H1 (cell line): ENCODE data around the gene CEP192. TPM values are rescaled to one million over a fixed set of nuclear protein-coding genes. Genes with fewer than 3 reads are reported as not detected.

Source experiments
- CTCF ChIA-PET: fragments of 300-600 bp; sonication (Branson Sonifier 250); formaldehyde crosslinking; loops from one replicate; lab custom pipeline; 2021; ENCODE audit not compliant: partially characterized antibody; lab: Charles Lee
- POLR2A ChIA-PET: fragments of 300-600 bp; sonication (Branson Sonifier 250); formaldehyde crosslinking; loops from one replicate; lab custom pipeline; 2021; ENCODE audit warnings: inconsistent platforms; ENCODE audit not compliant: partially characterized antibody; lab: Charles Lee
- DNase-seq, 2 experiments: peaks; one replicate each; pipeline versions ENCODE4 v3.0.0 to v3.0.0-alpha.2; 2010 to 2022; ENCODE audit warnings: low spot score in 2 of 2, low read depth in 1 of 2, mixed read lengths in 1 of 2
- FAIRE-seq: peaks from 2 replicates; lab custom pipeline; 2011; peaks lifted over from hg19 to GRCh38; lab: Jason Lieb, UNC
- H2AFZ ChIP-seq: 2 replicates; pipeline ENCODE4 v1.8.1; 2012; ENCODE audit warnings: low read length, inconsistent platforms
- H2AK5ac ChIP-seq: 2 replicates; pipeline ENCODE4 v1.6.1; 2013; ENCODE audit warnings: low read depth, low read length
- H2BK120ac ChIP-seq: replicated peaks from 2 replicates; pipeline ENCODE3; 2013; ENCODE audit warnings: low read depth, low read length, inconsistent platforms
- H2BK12ac ChIP-seq: 2 replicates; pipeline ENCODE4 v1.6.1; 2013; ENCODE audit warnings: low read depth, low read length
- H2BK15ac ChIP-seq: 2 replicates; pipeline ENCODE4 v1.6.1; 2013; ENCODE audit warnings: low read length
- H2BK20ac ChIP-seq: 2 replicates; pipeline ENCODE4 v1.6.1; 2013; ENCODE audit warnings: low read length
- H2BK5ac ChIP-seq: 2 replicates; pipeline ENCODE4 v1.6.1; 2013; ENCODE audit warnings: low read depth, low read length
- H3K14ac ChIP-seq: 2 replicates; pipeline ENCODE4 v1.6.1; 2013; ENCODE audit warnings: inconsistent platforms; ENCODE audit not compliant: insufficient read length
- H3K18ac ChIP-seq: 2 replicates; pipeline ENCODE4 v1.6.1; 2013; ENCODE audit warnings: low read length; ENCODE audit errors: extremely low read depth
- H3K23ac ChIP-seq: 2 replicates; pipeline ENCODE4 v1.6.1; 2013; ENCODE audit warnings: inconsistent platforms; ENCODE audit not compliant: insufficient read length
- H3K23me2 ChIP-seq: 2 replicates; pipeline ENCODE4 v1.6.1; 2013; ENCODE audit warnings: low read depth, low read length
- H3K27ac ChIP-seq: 2 replicates; pipeline ENCODE4 v1.6.1; 2011; ENCODE audit warnings: low read depth, low read length, inconsistent platforms
- H3K27me3 ChIP-seq, 4 experiments: replicated peaks in 1 of 4; 1 replicate in 1 of 4; 2 replicates in 3 of 4; pipeline versions ENCODE4 v1.6.1 to v1.8.1; 2011 to 2013; ENCODE audit warnings: low read length in 3 of 4, mild to moderate bottlenecking in 3 of 4, inconsistent platforms in 2 of 4, mixed read lengths in 2 of 4, moderate library complexity in 1 of 4; ENCODE audit not compliant: control insufficient read depth in 3 of 4, insufficient read depth in 3 of 4; ENCODE audit errors: extremely low read depth in 1 of 4
- H3K36me3 ChIP-seq, 4 experiments: 2 replicates each; pipeline versions ENCODE4 v1.6.1 to v1.8.1; 2011 to 2013; ENCODE audit warnings: mild to moderate bottlenecking in 4 of 4, low read length in 3 of 4, moderate library complexity in 2 of 4, control low read depth in 1 of 4, inconsistent platforms in 1 of 4; ENCODE audit not compliant: insufficient read depth in 4 of 4, control insufficient read depth in 2 of 4
- H3K4ac ChIP-seq: replicated peaks from 2 replicates; pipeline ENCODE3; 2013; ENCODE audit warnings: low read length, low read depth, mixed read lengths, inconsistent platforms; ENCODE audit not compliant: insufficient read length
- H3K4me1 ChIP-seq, 4 experiments: replicated peaks in 1 of 4; 1 replicate in 1 of 4; 2 replicates in 3 of 4; pipeline versions ENCODE4 v1.6.1 to v1.8.1; 2011 to 2013; ENCODE audit warnings: low read length in 3 of 4, inconsistent platforms in 2 of 4, mixed read lengths in 1 of 4; ENCODE audit not compliant: insufficient read depth in 4 of 4, control insufficient read depth in 3 of 4
- H3K4me2 ChIP-seq, 2 experiments: 2 replicates each; pipeline versions ENCODE4 v1.6.1 to v1.8.1; 2011 to 2013; ENCODE audit warnings: low read depth in 2 of 2, low read length in 2 of 2, control low read depth in 1 of 2, inconsistent platforms in 1 of 2, mild to moderate bottlenecking in 1 of 2; ENCODE audit not compliant: insufficient read depth in 1 of 2
- H3K4me3 ChIP-seq, 4 experiments: fragments of 200-600, 300-600 bp in 1 of 4; sonication (generic), shearing (Covaris generic), sonication (Bioruptor Twin) in 1 of 4; 2 replicates each; pipeline versions ENCODE4 v1.5.1 to v1.8.1; 2011 to 2016; ENCODE audit warnings: low read length in 4 of 4, low read depth in 3 of 4, control low read depth in 2 of 4, inconsistent platforms in 2 of 4, mild to moderate bottlenecking in 2 of 4, mixed read lengths in 1 of 4, moderate library complexity in 1 of 4; ENCODE audit not compliant: insufficient read depth in 2 of 4; ENCODE audit errors: extremely low read depth in 1 of 4
- H3K56ac ChIP-seq: replicated peaks from 2 replicates; pipeline ENCODE3; 2013; ENCODE audit warnings: low read depth, mild to moderate bottlenecking, mixed read lengths, low read length, inconsistent platforms; ENCODE audit not compliant: insufficient read length
- H3K79me1 ChIP-seq: 2 replicates; pipeline ENCODE4 v1.6.1; 2013; ENCODE audit warnings: low read depth, low read length, control low read depth
- H3K79me2 ChIP-seq, 2 experiments: 2 replicates each; pipeline versions ENCODE4 v1.6.1 to v1.8.1; 2012 to 2013; ENCODE audit warnings: low read length in 2 of 2, mild to moderate bottlenecking in 2 of 2, inconsistent platforms in 1 of 2; ENCODE audit not compliant: insufficient read depth in 2 of 2, control insufficient read depth in 1 of 2
- H3K9ac ChIP-seq, 4 experiments: replicated peaks in 1 of 4; 1 replicate in 1 of 4; 2 replicates in 3 of 4; pipeline versions ENCODE4 v1.6.1 to v1.8.1; 2011 to 2013; ENCODE audit warnings: low read depth in 3 of 4, low read length in 3 of 4, control low read depth in 2 of 4, mild to moderate bottlenecking in 2 of 4, moderate library complexity in 2 of 4, inconsistent platforms in 1 of 4; ENCODE audit errors: extremely low read depth in 1 of 4
- H3K9me3 ChIP-seq, 2 experiments: 2 replicates each; pipeline versions ENCODE4 v1.6.1 to v1.8.1; 2012 to 2013; ENCODE audit warnings: mild to moderate bottlenecking in 2 of 2, moderate library complexity in 2 of 2, control low read depth in 1 of 2, inconsistent platforms in 1 of 2, low read depth in 1 of 2, low read length in 1 of 2, mixed read lengths in 1 of 2; ENCODE audit not compliant: insufficient read depth in 2 of 2
- H4K20me1 ChIP-seq, 2 experiments: replicated peaks in 1 of 2; 2 replicates each; pipeline versions ENCODE3 to v1.8.1; 2011 to 2013; ENCODE audit warnings: inconsistent platforms in 2 of 2, low read length in 2 of 2, mild to moderate bottlenecking in 1 of 2; ENCODE audit not compliant: insufficient read depth in 2 of 2, control insufficient read depth in 1 of 2
- H4K5ac ChIP-seq: 2 replicates; pipeline ENCODE4 v1.6.1; 2013; ENCODE audit warnings: low read length, low read depth, mixed read lengths, inconsistent platforms; ENCODE audit not compliant: insufficient read length
- H4K8ac ChIP-seq: 2 replicates; pipeline ENCODE4 v1.8.0; 2013; ENCODE audit warnings: mild to moderate bottlenecking, moderate library complexity, low read length, inconsistent platforms; ENCODE audit not compliant: insufficient read depth; ENCODE audit errors: extremely low read depth
- H4K91ac ChIP-seq: replicated peaks from 2 replicates; pipeline ENCODE3; 2013; ENCODE audit warnings: low read length, mixed read lengths, inconsistent platforms; ENCODE audit not compliant: insufficient read length
- BACH1 ChIP-seq: IDR thresholded peaks from 2 replicates; pipeline ENCODE4 v1.6.1; 2012; ENCODE audit warnings: low read length, improper control_type of control experiment
- CBX5 ChIP-seq: fragments of 300-800, 300-1000 bp; sonication (generic); IDR thresholded peaks from 2 replicates; pipeline ENCODE4 v1.7.1; 2016; ENCODE audit warnings: antibody characterized with exemption, low read length, low read depth
- HDAC2 ChIP-seq, 2 experiments: fragments of 300-600 bp in 1 of 2; sonication (generic) in 1 of 2; IDR thresholded peaks; 2 replicates each; pipeline ENCODE4 v1.6.1; 2011 to 2012; ENCODE audit warnings: low read depth in 2 of 2, low read length in 2 of 2, mild to moderate bottlenecking in 2 of 2, moderate library complexity in 2 of 2, borderline replicate concordance in 1 of 2, inconsistent platforms in 1 of 2
- MAFK ChIP-seq: IDR thresholded peaks from 2 replicates; pipeline ENCODE4 v1.6.1; 2012; ENCODE audit warnings: low read depth, mild to moderate bottlenecking, improper control_type of control experiment, low read length
- POLR2AphosphoS5 ChIP-seq: IDR thresholded peaks from 2 replicates; pipeline ENCODE4 v1.6.1; 2011; ENCODE audit warnings: low read depth, low read length
- TAF1 ChIP-seq: IDR thresholded peaks from 2 replicates; pipeline ENCODE4 v1.6.1; 2011; ENCODE audit warnings: mild to moderate bottlenecking, low read depth, low read length
- TAF7 ChIP-seq: optimal IDR thresholded peaks from 2 replicates; pipeline ENCODE3; 2011; ENCODE audit warnings: low read depth, mild to moderate bottlenecking, inconsistent platforms, low read length, moderate library complexity, borderline replicate concordance
- YY1 ChIP-seq: IDR thresholded peaks from 2 replicates; pipeline ENCODE4 v1.6.1; 2011; ENCODE audit warnings: low read depth, mild to moderate bottlenecking, low read length
- ZNF274 ChIP-seq: IDR thresholded peaks from 2 replicates; pipeline ENCODE4 v1.7.0; 2012; ENCODE audit warnings: low read length, borderline replicate concordance; ENCODE audit errors: extremely low read depth
- WGBS, 2 experiments: shearing (Covaris generic) in 1 of 2; methylation state at CpG; one replicate each; pipeline versions ENCODE4 v1.1.6 to v1.1.7; 2013 to 2015; ENCODE audit warnings: low lambda C conversion rate in 2 of 2, mixed read lengths in 2 of 2, inconsistent platforms in 1 of 2, low coverage in 1 of 2, missing lambda C conversion rate in 1 of 2; ENCODE audit not compliant: insufficient replicate concordance in 2 of 2, insufficient coverage in 1 of 2, insufficient read length in 1 of 2; ENCODE audit errors: extremely low coverage in 1 of 2, missing lambda C conversion rate in 1 of 2; 5-methylcytosine and 5-hydroxymethylcytosine counted together
- polyA plus RNA-seq, 7 experiments: library from polyadenylated mRNA; depleted of rRNA in 3 of 7; stranded (reverse) in 5 of 7; unstranded in 2 of 7; fragments of >200 nt in 5 of 7; fragments of 200-250 nt in 2 of 7; gene quantifications; 1 replicate in 5 of 7; 2 replicates in 1 of 7; 4 replicates in 1 of 7; pipeline versions ENCODE4 v1.2.1 to v1.2.3, GENCODE V29; 2011 to 2013; ENCODE audit warnings: missing spikeins in 2 of 7, mixed read lengths in 2 of 7
- total RNA-seq: library from RNA; stranded (reverse); fragmentation: NEBNext Ultra II Directional; extraction: Animal tissue kit (Norgen Biotek cat#: 25700); gene quantifications from 2 replicates; pipeline ENCODE4 v1.2.1, GENCODE V29; 2021
- TF ChIP-seq, protein P1 (sequence below): IDR thresholded peaks from 2 replicates; pipeline ENCODE4 v1.6.1; 2011; ENCODE audit warnings: low read length, improper control_type of control experiment

CEP192 gene
- total and polyA plus RNA-seq, 2 of the 8 experiments (the other 6 are each of a cell fraction or from before 2014, with no cell fraction given) = 13.4 to 23.1 TPM

DNA sequence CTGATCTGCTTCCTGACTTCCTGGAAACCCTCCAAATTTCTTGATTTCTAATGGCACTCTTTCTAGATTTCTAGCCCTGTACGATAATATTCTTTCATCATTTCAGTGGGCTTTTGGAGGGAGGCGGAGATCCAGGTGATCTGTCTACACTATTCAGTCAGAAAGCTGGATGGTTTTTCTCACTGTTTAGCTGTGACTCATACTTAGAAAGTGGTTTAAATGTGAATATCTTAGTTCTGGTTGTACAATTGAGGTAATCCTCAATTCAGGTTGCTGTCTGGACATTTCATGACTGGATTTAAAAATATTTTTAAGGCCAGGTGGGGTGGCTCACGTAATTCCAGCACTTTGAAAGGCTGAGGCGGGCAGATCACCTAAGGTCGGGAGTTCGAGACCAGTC, 22.5 kb upstream of the CEP192 start:
- Histone ChIP-seq H3K4me3 (no peak overlapping the region), H3K27me3 (no peaks in the 10 kb centered on the region), H3K27ac (no peak overlapping the region), H3K9ac (no peak overlapping the region), H3K56ac (no peak overlapping the region), H2BK5ac (no peak overlapping the region), H3K18ac (no peak overlapping the region), H4K20me1 (peaks cover 0 to 4% of the 10 kb centered on the region in 2 experiments), H3K23ac (no peak overlapping the region), H3K4ac (no peak overlapping the region), H3K36me3 (peaks cover 3 to 47% (median 31%) of the 10 kb centered on the region in 4 experiments; a peak in 7 of 8 replicates), H3K23me2 (no peaks in the 10 kb centered on the region; the same call in 1 of the 2 replicates), H2AK5ac (no peak overlapping the region), H3K9me3 (no peaks in the 10 kb centered on the region), H4K91ac (no peak overlapping the region), H3K4me1 (no peaks in the 10 kb centered on the region), H2BK12ac (no peak overlapping the region), H3K79me1 (no peaks in the 10 kb centered on the region), H4K5ac (no peak overlapping the region), H2AFZ (no peak overlapping the region), H3K14ac (no peak overlapping the region), H4K8ac (no peak overlapping the region), H3K4me2 (no peak overlapping the region), H2BK15ac (no peak overlapping the region), H3K79me2 (no peaks in the 10 kb centered on the region), H2BK120ac (no peak overlapping the region), H2BK20ac (no peak overlapping the region)
- DNase-seq = no peak
- 87% methylated on average over 6 of the region's 6 CpGs; no CpG with 5 or more reads in 1 of the 2 experiments for WGBS, 2 experiments
- FAIRE-seq = no peak
- no peak for TF ChIP-seq HDAC2 (IDR thresholded peaks at IDR 0.05; ENCODE audit: borderline replicate concordance in 1 of 2, low read depth in 2 of 2, low read length in 2 of 2)
- no peak for TF ChIP-seq YY1
- TF ChIP-seq, protein P1, sequence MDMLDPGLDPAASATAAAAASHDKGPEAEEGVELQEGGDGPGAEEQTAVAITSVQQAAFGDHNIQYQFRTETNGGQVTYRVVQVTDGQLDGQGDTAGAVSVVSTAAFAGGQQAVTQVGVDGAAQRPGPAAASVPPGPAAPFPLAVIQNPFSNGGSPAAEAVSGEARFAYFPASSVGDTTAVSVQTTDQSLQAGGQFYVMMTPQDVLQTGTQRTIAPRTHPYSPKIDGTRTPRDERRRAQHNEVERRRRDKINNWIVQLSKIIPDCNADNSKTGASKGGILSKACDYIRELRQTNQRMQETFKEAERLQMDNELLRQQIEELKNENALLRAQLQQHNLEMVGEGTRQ = no peak
- TF ChIP-seq CBX5 = no peak
- TF ChIP-seq BACH1 = no peak
- TF ChIP-seq TAF7 = no peak
- TF ChIP-seq ZNF274 = no peak
- no peak for TF ChIP-seq POLR2AphosphoS5
- no peak for TF ChIP-seq MAFK
- no peak for TF ChIP-seq TAF1
- CTCF ChIA-PET = no interaction called here
- POLR2A ChIA-PET = interaction anchor here (1.3 kb wide), 1 partner anchor 20 kb away, joined by 3 read pairs; no protein-coding TSS in a partner anchor
